GM13976 (cell line): ENCODE measurements around the gene KL.

ENCODE experiments used
- DNase-seq: peaks from one replicate; pipeline ENCODE4 v3.0.0; 2012; ENCODE audit warnings: low spot score
- in situ Hi-C: fragments of 300-500 bp; cut with MboI; formaldehyde crosslinking; loops from one replicate; pipeline ENCODE4 v1.12.0; 2022; ENCODE audit warnings: low sequenced_read_pairs, mixed read lengths, inconsistent platforms; ENCODE audit not compliant: unreplicated experiment
- TF ChIP-seq, protein P1 (sequence below): IDR thresholded peaks from 2 replicates; pipeline ENCODE4 v1.5.1; 2012; ENCODE audit warnings: borderline replicate concordance, mild to moderate bottlenecking; ENCODE audit not compliant: insufficient read depth; ENCODE audit errors: extremely low read depth, missing control alignments, control extremely low read depth

Gene KL

DNA sequence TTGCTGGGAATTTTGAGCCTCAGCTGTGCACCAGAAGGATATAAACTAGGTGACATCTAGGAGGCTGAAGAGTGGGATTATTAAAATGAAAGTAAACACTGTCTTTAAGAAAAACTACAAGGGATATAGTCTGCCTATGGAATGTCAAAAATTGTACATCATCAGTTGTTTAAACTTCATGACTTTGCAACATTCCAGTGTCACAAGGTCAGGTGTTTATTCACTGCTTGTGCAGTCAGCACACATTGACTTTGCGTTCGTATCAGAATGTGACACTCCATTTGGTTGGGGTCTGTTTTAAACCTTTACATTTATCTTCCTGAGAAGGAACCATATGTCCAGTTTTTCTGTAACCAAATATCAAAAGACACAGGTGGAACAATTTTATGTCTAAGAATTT lies 85.6 kb downstream of the KL start:
- TF ChIP-seq, protein P1, sequence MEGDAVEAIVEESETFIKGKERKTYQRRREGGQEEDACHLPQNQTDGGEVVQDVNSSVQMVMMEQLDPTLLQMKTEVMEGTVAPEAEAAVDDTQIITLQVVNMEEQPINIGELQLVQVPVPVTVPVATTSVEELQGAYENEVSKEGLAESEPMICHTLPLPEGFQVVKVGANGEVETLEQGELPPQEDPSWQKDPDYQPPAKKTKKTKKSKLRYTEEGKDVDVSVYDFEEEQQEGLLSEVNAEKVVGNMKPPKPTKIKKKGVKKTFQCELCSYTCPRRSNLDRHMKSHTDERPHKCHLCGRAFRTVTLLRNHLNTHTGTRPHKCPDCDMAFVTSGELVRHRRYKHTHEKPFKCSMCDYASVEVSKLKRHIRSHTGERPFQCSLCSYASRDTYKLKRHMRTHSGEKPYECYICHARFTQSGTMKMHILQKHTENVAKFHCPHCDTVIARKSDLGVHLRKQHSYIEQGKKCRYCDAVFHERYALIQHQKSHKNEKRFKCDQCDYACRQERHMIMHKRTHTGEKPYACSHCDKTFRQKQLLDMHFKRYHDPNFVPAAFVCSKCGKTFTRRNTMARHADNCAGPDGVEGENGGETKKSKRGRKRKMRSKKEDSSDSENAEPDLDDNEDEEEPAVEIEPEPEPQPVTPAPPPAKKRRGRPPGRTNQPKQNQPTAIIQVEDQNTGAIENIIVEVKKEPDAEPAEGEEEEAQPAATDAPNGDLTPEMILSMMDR, result no peak
- in situ Hi-C loops, result no loop called here
- DNase-seq, result no peak

DNA sequence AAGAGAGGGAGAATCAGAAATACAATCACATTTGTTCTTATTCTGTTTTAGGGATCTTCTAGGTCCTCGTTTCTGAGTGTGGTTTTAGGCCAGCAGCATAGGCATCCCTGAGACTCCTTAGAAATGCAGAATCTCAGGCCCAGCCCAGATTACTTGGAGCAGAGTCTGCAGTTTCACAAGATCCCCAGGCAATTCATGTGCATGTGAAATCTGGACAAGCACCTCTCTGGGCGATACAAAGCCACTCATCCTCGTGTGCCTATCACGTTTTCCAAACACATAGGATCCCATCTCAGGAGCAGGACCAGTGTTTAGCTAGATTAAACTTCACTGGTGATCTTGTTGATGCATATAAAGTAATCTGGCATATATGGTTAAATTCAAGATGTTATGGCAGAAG lies 87.2 kb downstream of the KL start:
- TF ChIP-seq, protein P1, result no peak
- in situ Hi-C loops, result no loop called here
- no peak for DNase-seq

DNA sequence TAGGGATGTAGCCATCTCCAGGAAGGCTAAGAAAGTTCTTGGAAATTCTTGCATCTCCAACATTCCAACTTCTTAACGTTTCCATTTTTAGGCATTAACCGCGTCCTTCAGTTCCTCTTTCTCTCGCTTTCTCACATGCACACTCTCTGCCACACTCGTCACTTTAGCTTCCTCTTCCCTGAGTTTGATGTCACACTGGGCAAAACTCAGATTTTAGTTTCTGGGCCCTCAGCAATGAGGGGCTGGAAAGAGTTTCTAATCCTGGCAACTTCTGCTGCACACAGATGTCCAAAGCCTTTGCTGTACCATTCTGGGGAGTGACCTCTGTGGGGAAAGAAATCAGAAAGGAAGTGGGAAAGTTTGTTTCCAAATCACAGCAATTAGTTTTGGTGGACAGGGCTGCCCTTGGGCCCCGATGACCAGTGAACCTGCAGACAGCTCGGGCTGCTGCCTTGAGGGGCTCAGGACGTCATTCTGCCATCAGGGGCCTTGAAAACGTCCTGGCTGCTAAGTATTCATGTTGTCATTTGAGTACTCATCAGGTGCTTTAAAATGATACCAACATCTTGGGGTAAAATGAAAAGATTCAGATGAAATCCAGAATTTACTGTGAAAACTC lies 89.3 kb downstream of the KL start:
- no peak for DNase-seq
- TF ChIP-seq, protein P1, result no peak
- in situ Hi-C loops, result no loop called here

DNA sequence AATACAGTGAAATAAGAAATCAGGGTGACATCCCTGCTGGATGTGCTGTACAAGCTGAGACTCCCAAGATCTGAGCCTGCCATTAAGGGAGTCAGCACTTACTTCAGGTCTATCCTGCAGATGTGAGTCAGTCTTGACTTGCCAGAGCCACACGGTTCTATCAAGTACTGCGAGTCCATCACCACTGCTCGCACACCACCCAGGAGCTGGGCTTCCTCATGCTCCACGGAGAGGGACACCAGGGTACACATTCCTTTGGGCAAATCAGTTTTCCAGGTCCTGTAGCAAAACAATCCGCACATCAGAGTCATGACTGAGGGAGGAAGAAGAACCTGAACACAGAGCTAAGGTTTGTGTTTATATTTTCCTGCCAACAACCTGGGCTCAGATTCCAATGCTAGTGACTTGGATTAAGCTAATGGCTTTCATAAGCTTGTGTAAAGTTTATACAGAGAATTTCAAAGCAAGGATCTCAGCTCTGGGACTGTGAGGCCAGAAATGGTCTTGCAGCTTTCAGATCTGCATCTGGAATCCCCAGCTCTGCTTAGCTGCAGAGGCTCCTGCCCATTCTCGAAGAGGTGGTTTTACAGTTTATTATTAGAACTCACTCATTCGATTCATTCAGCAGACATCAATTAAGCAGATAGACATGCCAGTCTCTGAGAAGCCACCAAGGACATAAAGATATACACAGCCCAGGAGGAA lies 90.6 kb downstream of the KL start:
- DNase-seq, result peak; percentile 42
- TF ChIP-seq, protein P1, result no peak
- in situ Hi-C loops, result no loop called here

DNA sequence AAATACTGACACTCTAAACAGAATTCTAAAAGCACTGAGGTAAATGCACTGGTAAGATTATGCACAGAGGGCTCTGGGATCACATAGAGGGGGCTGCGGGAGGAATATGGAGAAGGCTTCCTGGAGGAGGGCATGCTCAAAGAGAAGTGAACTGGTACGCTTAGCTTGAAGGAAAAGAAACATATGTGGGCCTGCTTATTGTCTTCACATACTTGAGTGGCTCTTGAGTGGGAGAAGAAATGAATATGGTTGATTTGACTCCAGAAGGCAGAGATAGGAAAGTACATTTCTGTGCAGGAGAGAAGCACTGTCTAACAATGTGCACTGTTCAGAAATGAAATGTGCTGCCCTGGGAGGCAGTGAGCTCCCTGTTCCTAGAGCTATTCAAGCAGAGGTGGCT lies 91.1 kb downstream of the KL start:
- in situ Hi-C loops, result no loop called here
- TF ChIP-seq, protein P1, result no peak
- DNase-seq, result no peak

DNA sequence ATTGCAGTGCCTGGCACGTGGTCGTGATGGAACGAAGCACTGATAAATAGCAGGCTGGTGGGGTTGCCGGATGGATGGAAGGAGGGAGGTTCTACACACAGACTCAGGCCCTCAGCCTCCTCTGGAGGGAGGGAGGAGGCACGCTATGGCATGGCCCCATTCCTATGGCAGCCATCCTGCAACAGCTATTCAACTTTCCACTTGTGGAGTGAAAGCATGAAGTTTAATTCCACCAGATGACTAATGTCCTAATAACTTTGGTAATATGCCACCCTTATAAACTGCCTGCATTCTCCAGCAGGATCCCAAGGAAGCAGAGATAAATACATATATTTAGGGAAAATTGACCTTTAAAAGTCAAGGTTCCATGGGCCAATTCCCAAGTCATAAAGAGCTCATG lies 92.4 kb downstream of the KL start:
- no peak for DNase-seq
- in situ Hi-C loops, result no loop called here
- TF ChIP-seq, protein P1, result no peak
